ENCODE measurements around the gene PABPC3. TPM values are rescaled to one million over a fixed set of nuclear protein-coding genes. Genes with fewer than 3 reads are reported as not detected.

PABPC3 gene
- total and polyA plus RNA-seq, 10 of the 15 experiments (the other 5 are each of a cell fraction or from before 2014, with no cell fraction given) = 0.04 to 0.87 (median 0.28) TPM

GRCh38 chr13:25111585-25111956 lies 15.6 kb downstream of the PABPC3 start:
- Histone ChIP-seq H3K9me3 (replicated peaks; ENCODE audit: control insufficient read depth, insufficient read depth, low read length) (no peaks in the 10 kb centered on the region), H2AFZ (ENCODE audit: control insufficient read depth, low read depth, low read length) (no peak overlapping the region), H3K36me3 (ENCODE audit: control insufficient read depth in 2 of 2, insufficient read depth in 2 of 2, low read length in 1 of 2) (no peaks in the 10 kb centered on the region), H3K4me1 (ENCODE audit: control insufficient read depth, insufficient read depth, low read length) (peaks cover 9% of the 10 kb centered on the region; the same call in 1 of the 2 replicates), H3K4me2 (ENCODE audit: control insufficient read depth, insufficient read depth) (no peak overlapping the region), H3K27me3 (replicated peaks in 1 of 2; ENCODE audit: control insufficient read depth in 2 of 2, insufficient read depth in 2 of 2, low read length in 1 of 2) (peaks cover 0 to 3% of the 10 kb centered on the region in 2 experiments; a peak in 1 of 4 replicates), H3K79me2 (ENCODE audit: control insufficient read depth, insufficient read depth, low read length) (no peaks in the 10 kb centered on the region), H3K4me3 (no peak overlapping the region), H4K20me1 (ENCODE audit: control insufficient read depth, insufficient read depth) (no peaks in the 10 kb centered on the region), H3K9ac (ENCODE audit: control insufficient read depth, insufficient read depth, low read length) (no peak overlapping the region), H3K27ac (ENCODE audit: control insufficient read depth, insufficient read depth) (no peak overlapping the region)
- intact Hi-C loops (cut with micrococcal nuclease; ENCODE audit: unreplicated experiment) (no loop called here), in situ Hi-C loops (cut with MboI) (no loop called here)
- DNase-seq (ENCODE audit: low read depth, low spot score) = no peak
- ChIA-PET CTCF (interaction anchor here (1.0 to 4.0 kb wide), 4 partner anchors 12 to 116 kb away, joined by 3 to 18 read pairs (median 4); no protein-coding TSS in a partner anchor), SMC1A (ENCODE audit: uncharacterized antibody, unreplicated experiment) (interaction anchor here (0.9 to 1.8 kb wide), 3 partner anchors 8 to 105 kb away, joined by 3 to 4 read pairs (median 3); no protein-coding TSS in a partner anchor), POLR2A (interaction anchor here (0.5 kb wide), 1 partner anchor 69 kb away, joined by 4 read pairs; no protein-coding TSS in a partner anchor), RAD21 (ENCODE audit: unreplicated experiment) (no interaction called here)
- TF ChIP-seq USF2 (IDR thresholded peaks at IDR 0.05; ENCODE audit: borderline replicate concordance, low read depth, low read length) (no peak), CREB1 (IDR thresholded peaks at IDR 0.05; ENCODE audit: low read depth) (no peak), CBX3 (IDR thresholded peaks at IDR 0.05; ENCODE audit: borderline replicate concordance, low read depth) (no peak)
- no peak for ATAC-seq
- no TSS peak for BruUV-seq (replicated peaks)
- 0% methylated on average over 2 of the region's 2 CpGs for WGBS (ENCODE audit: insufficient coverage, insufficient replicate concordance, low lambda C conversion rate, missing lambda C conversion rate)
- no peak for FAIRE-seq

GRCh38 chr13:25112695-25113255 lies 16.8 kb downstream of the PABPC3 start:
- FAIRE-seq (no peak), DNase-seq (ENCODE audit: low read depth, low spot score) (no peak), ATAC-seq (no peak)
- POLR2A ChIA-PET = no interaction called here
- Histone ChIP-seq H3K79me2 (ENCODE audit: control insufficient read depth, insufficient read depth, low read length) (no peaks in the 10 kb centered on the region), H4K20me1 (ENCODE audit: control insufficient read depth, insufficient read depth) (no peaks in the 10 kb centered on the region), H3K4me2 (ENCODE audit: control insufficient read depth, insufficient read depth) (no peak overlapping the region), H3K4me1 (ENCODE audit: control insufficient read depth, insufficient read depth, low read length) (peaks cover 9% of the 10 kb centered on the region; the same call in 1 of the 2 replicates), H3K4me3 (no peak overlapping the region), H3K9ac (ENCODE audit: control insufficient read depth, insufficient read depth, low read length) (no peak overlapping the region), H3K27me3 (replicated peaks in 1 of 2; ENCODE audit: control insufficient read depth in 2 of 2, insufficient read depth in 2 of 2, low read length in 1 of 2) (peaks cover 0 to 3% of the 10 kb centered on the region in 2 experiments; a peak in 1 of 4 replicates), H3K36me3 (ENCODE audit: control insufficient read depth in 2 of 2, insufficient read depth in 2 of 2, low read length in 1 of 2) (no peaks in the 10 kb centered on the region), H3K9me3 (replicated peaks; ENCODE audit: control insufficient read depth, insufficient read depth, low read length) (no peaks in the 10 kb centered on the region), H2AFZ (ENCODE audit: control insufficient read depth, low read depth, low read length) (no peak overlapping the region), H3K27ac (ENCODE audit: control insufficient read depth, insufficient read depth) (no peak overlapping the region)
- WGBS (ENCODE audit: insufficient coverage, insufficient replicate concordance, low lambda C conversion rate, missing lambda C conversion rate) = 6% methylated on average over 3 of the region's 3 CpGs
- in situ Hi-C loops (cut with MboI) = no loop called here
- CTCF ChIA-PET = interaction anchor here (0.6 to 4.0 kb wide), 13 partner anchors 9 to 919 kb away, joined by 3 to 48 read pairs (median 4); no protein-coding TSS in a partner anchor
- SMC1A ChIA-PET (ENCODE audit: uncharacterized antibody, unreplicated experiment) = interaction anchor here (2.1 to 2.5 kb wide), 2 partner anchors 10 to 29 kb away, joined by 8 read pairs; no protein-coding TSS in a partner anchor
- no TSS peak for BruUV-seq (replicated peaks)
- intact Hi-C loops (cut with micrococcal nuclease; ENCODE audit: unreplicated experiment) = no loop called here
- RAD21 ChIA-PET (ENCODE audit: unreplicated experiment) = interaction anchor here (0.6 to 1.2 kb wide), 4 partner anchors 9 to 135 kb away, joined by 3 read pairs; no protein-coding TSS in a partner anchor
- TF ChIP-seq REST (IDR thresholded peaks at IDR 0.05; ENCODE audit: low read depth, low read length) = no peak
- no peak for TF ChIP-seq ZNF274 (IDR thresholded peaks at IDR 0.05; ENCODE audit: insufficient read depth, insufficient read length)
- no peak for TF ChIP-seq SPI1 (IDR thresholded peaks at IDR 0.05; ENCODE audit: borderline replicate concordance, insufficient read depth, low read depth, low read length)
- no peak for TF ChIP-seq NFXL1 (IDR thresholded peaks at IDR 0.05; ENCODE audit: borderline replicate concordance)
- no peak for TF ChIP-seq EZH2 (IDR thresholded peaks at IDR 0.05; ENCODE audit: borderline replicate concordance, control insufficient read depth, low read depth, low read length)
- TF ChIP-seq YBX1 (IDR thresholded peaks at IDR 0.05) = no peak
- no peak for TF ChIP-seq CBX3 (IDR thresholded peaks at IDR 0.05; ENCODE audit: borderline replicate concordance, low read depth)

All from GM12878 (cell line).